Mammary epithelial cell (primary cell): ENCODE measurements around the gene ICA1.

Experiments used
- EZH2 ChIP-seq: IDR thresholded peaks from 2 replicates; pipeline ENCODE4 v1.6.1; 2012; ENCODE audit warnings: low read length, inconsistent platforms, borderline replicate concordance
- TF ChIP-seq, protein P1 (sequence below), 2 donors: IDR thresholded peaks in 1 of 2; conservative IDR thresholded peaks in 1 of 2; 2 replicates each; pipeline ENCODE4 v1.5.1; 2011 to 2012; ENCODE audit warnings: inconsistent platforms in 2 of 2, low read length in 2 of 2, mild to moderate bottlenecking in 2 of 2, control low read depth in 1 of 2, low read depth in 1 of 2; ENCODE audit not compliant: insufficient read depth in 1 of 2; ENCODE audit errors: extremely low read depth in 1 of 2

DNA sequence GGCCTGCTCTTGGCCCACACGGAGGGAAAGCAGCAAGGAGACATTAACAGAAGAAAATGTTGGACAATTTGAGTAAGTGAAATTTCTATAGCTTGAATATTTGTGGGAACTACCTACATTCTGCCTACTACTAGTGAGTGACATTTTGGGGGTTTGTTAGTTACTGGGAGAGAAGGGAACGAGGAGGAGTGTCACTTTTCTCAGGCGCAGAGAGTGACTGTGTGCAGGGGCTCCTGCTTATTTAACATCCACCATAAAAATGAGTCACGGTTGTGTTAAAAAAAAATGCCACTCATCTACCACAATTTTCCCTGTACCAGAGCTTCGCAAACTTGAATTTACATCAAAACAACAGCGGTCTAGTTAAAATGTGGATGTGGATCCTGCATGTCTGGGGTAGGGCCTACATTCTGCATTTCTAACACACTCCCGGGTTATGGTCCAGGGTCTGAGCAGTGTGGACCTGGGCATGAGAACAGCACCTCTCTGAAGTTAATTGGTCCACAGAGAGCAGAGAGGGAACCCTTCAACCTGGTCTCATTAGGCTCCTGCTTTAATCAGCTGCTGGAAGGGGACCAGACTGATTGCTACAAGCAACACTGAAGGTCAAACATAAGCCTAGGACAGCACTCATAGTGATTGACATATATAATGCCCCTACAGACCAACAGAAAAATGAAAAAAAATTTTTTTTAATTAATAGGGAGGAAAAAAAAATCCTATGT, 41.4 kb downstream of the ICA1 start:
- TF ChIP-seq, protein P1, sequence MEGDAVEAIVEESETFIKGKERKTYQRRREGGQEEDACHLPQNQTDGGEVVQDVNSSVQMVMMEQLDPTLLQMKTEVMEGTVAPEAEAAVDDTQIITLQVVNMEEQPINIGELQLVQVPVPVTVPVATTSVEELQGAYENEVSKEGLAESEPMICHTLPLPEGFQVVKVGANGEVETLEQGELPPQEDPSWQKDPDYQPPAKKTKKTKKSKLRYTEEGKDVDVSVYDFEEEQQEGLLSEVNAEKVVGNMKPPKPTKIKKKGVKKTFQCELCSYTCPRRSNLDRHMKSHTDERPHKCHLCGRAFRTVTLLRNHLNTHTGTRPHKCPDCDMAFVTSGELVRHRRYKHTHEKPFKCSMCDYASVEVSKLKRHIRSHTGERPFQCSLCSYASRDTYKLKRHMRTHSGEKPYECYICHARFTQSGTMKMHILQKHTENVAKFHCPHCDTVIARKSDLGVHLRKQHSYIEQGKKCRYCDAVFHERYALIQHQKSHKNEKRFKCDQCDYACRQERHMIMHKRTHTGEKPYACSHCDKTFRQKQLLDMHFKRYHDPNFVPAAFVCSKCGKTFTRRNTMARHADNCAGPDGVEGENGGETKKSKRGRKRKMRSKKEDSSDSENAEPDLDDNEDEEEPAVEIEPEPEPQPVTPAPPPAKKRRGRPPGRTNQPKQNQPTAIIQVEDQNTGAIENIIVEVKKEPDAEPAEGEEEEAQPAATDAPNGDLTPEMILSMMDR (conservative IDR thresholded peaks at IDR 0.05 in 1 of 2, IDR thresholded peaks at IDR 0.05 in 1 of 2; ENCODE audit: extremely low read depth in 1 of 2, insufficient read depth in 1 of 2, low read depth in 1 of 2, low read length in 2 of 2), result no peak
- TF ChIP-seq EZH2, result no peak
